Activated naive CD4-positive, alpha-beta T cell treated with anti-CD3 and anti-CD28 coated beads, Interleukin-2, amount 10 ng/mL, durations not matched to agents 7 days and 5 days (primary cell): ENCODE results near the gene HNRNPA1.
"Not testable (repeated sequence)": the region's sequence is repeated elsewhere in the genome, so short reads cannot be mapped to it uniquely, and the experiment has no call there.

Experiments used
- CTCF ChIA-PET: fragments of 350-600 bp; sonication (Branson Sonifier 250); formaldehyde crosslinking; loops from one replicate; lab custom pipeline; 2021; ENCODE audit warnings: antibody characterized with exemption; lab: Charles Lee
- DNase-seq: peaks from one replicate; pipeline ENCODE4 v3.0.0-alpha.2; 2020
- H3K27ac Mint-ChIP-seq: one replicate; pipeline ENCODE4 v1.8.0; 2021; ENCODE audit warnings: mild to moderate bottlenecking, moderate library complexity, mixed read lengths
- H3K27me3 Mint-ChIP-seq: one replicate; pipeline ENCODE4 v1.8.0; 2021; ENCODE audit warnings: mild to moderate bottlenecking, mixed read lengths
- H3K36me3 Mint-ChIP-seq: one replicate; pipeline ENCODE4 v1.8.0; 2021; ENCODE audit warnings: mixed read lengths
- H3K4me1 Mint-ChIP-seq: one replicate; pipeline ENCODE4 v1.8.0; 2021; ENCODE audit warnings: mixed read lengths
- H3K4me3 Mint-ChIP-seq: one replicate; pipeline ENCODE4 v1.8.0; 2021; ENCODE audit warnings: mild to moderate bottlenecking, moderate library complexity, mixed read lengths
- H3K9me3 Mint-ChIP-seq: one replicate; pipeline ENCODE4 v1.8.0; 2021; ENCODE audit warnings: mixed read lengths

HNRNPA1 gene

GRCh38 chr12:54280468-54281260, at the start of gene HNRNPA1:
Gene HNRNPA1 (plus strand): TSS chr12:54280726. CDS start chr12:54280808, 82 bp downstream.
- DNase-seq, result peak; percentile 97
- Mint-ChIP-seq H3K36me3 (peaks cover 27% of the 10 kb centered on the region), H3K9me3 (no peaks in the 10 kb centered on the region), H3K4me1 (peaks cover 69% of the 10 kb centered on the region), H3K27ac (no peak within 1 kb of the TSS), H3K4me3 (no peak within 1 kb of the TSS), H3K27me3 (no peaks in the 10 kb centered on the region)
- CTCF ChIA-PET, result interaction anchor here (0.8 to 1.6 kb wide), 4 partner anchors 55 to 79 kb away, joined by 3 to 7 read pairs (median 3); no protein-coding TSS in a partner anchor

- not testable (repeated sequence) for H3K9me3 Mint-ChIP-seq, DNase-seq, H3K27me3 Mint-ChIP-seq, H3K27ac Mint-ChIP-seq, H3K4me1 Mint-ChIP-seq, H3K4me3 Mint-ChIP-seq
- H3K36me3 Mint-ChIP-seq, result peaks cover 24% of the 10 kb centered on the region
- CTCF ChIA-PET, result interaction anchor here (1.0 to 1.2 kb wide), 2 partner anchors 20 to 105 kb away, joined by 3 to 4 read pairs; no protein-coding TSS in a partner anchor
Measured at GRCh38 chr12:54231269-54231668, 49.3 kb upstream of the HNRNPA1 start.

DNA sequence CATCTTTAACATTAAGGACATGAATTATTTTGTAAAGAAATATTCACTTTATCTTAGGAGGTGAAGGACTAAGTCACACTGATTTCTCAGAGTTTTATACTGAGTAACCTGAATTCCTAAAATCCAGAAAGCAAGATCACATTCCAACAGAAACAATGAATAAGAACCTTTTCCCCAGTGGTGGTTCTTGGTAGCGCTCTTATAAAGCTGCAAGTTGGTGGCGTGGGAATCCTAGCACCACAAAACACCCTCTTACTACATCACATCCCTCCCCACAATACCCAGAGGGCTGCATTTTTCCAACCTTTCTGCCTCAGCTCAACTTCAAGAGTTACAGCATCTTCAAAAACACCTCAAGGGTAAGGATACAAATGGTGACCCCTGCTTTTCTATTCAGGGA, 47.7 kb upstream of the HNRNPA1 start:
- no peak overlapping the region for H3K27ac Mint-ChIP-seq
- no peaks in the 10 kb centered on the region for H3K27me3 Mint-ChIP-seq
- no peak for DNase-seq
- no peak overlapping the region for H3K4me3 Mint-ChIP-seq
- CTCF ChIA-PET, result no interaction called here
- no peaks in the 10 kb centered on the region for H3K9me3 Mint-ChIP-seq
- H3K4me1 Mint-ChIP-seq, result peaks cover 9% of the 10 kb centered on the region
- H3K36me3 Mint-ChIP-seq, result peaks cover 30% of the 10 kb centered on the region

DNA sequence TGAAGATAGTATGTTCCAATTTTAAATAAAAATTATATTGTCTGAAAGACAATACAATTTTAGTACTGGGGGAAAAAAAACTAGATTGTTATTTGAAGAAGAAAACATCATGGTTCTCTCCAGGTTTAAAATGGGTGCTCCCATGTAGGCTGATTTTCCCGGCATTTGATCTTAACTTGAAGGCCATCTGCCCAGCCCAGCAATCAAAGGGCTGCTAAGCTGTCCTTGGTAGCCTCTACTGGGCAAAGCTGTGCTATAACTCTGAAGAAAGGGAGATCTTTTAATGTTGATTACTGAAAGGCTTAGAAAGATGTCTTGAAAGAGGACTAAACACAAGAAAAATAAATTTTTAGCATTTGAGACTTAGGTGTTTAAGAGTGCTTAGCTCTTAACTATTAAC, 42.0 kb upstream of the HNRNPA1 start:
- peaks cover 54% of the 10 kb centered on the region for H3K36me3 Mint-ChIP-seq
- H3K4me1 Mint-ChIP-seq, result peaks cover 10% of the 10 kb centered on the region
- H3K27ac Mint-ChIP-seq, result no peak overlapping the region

GRCh38 chr12:54239620-54240019, 40.9 kb upstream of the HNRNPA1 start:
- Mint-ChIP-seq H3K27me3 (no peaks in the 10 kb centered on the region), H3K36me3 (peaks cover 52% of the 10 kb centered on the region), H3K4me3 (no peak overlapping the region), H3K9me3 (no peaks in the 10 kb centered on the region), H3K27ac (no peak overlapping the region), H3K4me1 (peaks cover 10% of the 10 kb centered on the region)
- no peak for DNase-seq
- CTCF ChIA-PET, result interaction anchor here (0.9 to 1.8 kb wide), 5 partner anchors 12 to 129 kb away, joined by 3 to 7 read pairs (median 3); no protein-coding TSS in a partner anchor

More for the DNA sequence above, 42.0 kb upstream of the HNRNPA1 start:
- no peak overlapping the region for H3K4me3 Mint-ChIP-seq
- CTCF ChIA-PET, result interaction anchor here (1.4 to 1.8 kb wide), 2 partner anchors 14 to 130 kb away, joined by 3 to 4 read pairs; no protein-coding TSS in a partner anchor
- no peaks in the 10 kb centered on the region for H3K9me3 Mint-ChIP-seq
- no peak for DNase-seq
- no peaks in the 10 kb centered on the region for H3K27me3 Mint-ChIP-seq

- Mint-ChIP-seq H3K36me3 (peaks cover 52% of the 10 kb centered on the region), H3K4me3 (no peak overlapping the region), H3K27me3 (no peaks in the 10 kb centered on the region), H3K9me3 (no peaks in the 10 kb centered on the region), H3K27ac (no peak overlapping the region), H3K4me1 (peaks cover 10% of the 10 kb centered on the region)
- DNase-seq, result no peak
- CTCF ChIA-PET, result interaction anchor here (1.0 to 1.8 kb wide), 3 partner anchors 12 to 18 kb away, joined by 3 to 7 read pairs (median 4); no protein-coding TSS in a partner anchor
Measured at GRCh38 chr12:54240129-54240528, 40.4 kb upstream of the HNRNPA1 start.

DNA sequence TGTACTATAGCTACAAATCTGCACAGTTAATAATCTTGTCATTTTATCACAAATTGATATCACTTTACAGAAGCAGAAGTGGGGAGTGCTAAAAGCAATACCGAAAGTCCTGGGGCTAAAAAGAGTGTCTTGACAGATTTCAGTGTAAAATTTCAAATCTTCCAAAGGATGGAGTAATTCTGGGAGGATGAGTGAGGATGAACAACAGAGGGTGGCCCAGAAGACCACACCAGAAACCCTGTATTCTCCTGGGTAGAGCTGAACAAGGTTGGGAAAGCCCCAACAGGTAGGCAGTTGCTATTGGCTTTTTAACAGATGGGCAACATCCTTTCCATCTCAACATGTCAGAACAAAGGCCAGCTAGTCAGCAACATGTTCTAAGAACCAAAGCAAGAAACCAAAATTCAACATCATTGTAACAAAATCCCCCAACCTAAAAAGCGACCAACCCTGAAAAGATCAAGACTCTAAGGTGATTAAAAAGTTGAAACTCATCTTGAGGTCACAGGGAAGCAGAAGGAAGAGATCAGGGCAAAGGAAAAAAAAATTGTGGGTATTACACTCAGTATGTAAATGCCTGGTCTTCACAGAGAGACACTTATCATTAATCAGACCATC, 39.4 kb upstream of the HNRNPA1 start:
- H3K36me3 Mint-ChIP-seq, result peaks cover 48% of the 10 kb centered on the region
- DNase-seq, result no peak
- peak overlapping the region; percentile 76 for H3K27ac Mint-ChIP-seq
- H3K4me3 Mint-ChIP-seq, result no peak overlapping the region
- CTCF ChIA-PET, result interaction anchor here (1.4 to 1.8 kb wide), 3 partner anchors 25 to 96 kb away, joined by 4 to 6 read pairs (median 6); no protein-coding TSS in a partner anchor
- H3K9me3 Mint-ChIP-seq, result no peaks in the 10 kb centered on the region
- no peaks in the 10 kb centered on the region for H3K27me3 Mint-ChIP-seq
- peaks cover 10% of the 10 kb centered on the region for H3K4me1 Mint-ChIP-seq

DNA sequence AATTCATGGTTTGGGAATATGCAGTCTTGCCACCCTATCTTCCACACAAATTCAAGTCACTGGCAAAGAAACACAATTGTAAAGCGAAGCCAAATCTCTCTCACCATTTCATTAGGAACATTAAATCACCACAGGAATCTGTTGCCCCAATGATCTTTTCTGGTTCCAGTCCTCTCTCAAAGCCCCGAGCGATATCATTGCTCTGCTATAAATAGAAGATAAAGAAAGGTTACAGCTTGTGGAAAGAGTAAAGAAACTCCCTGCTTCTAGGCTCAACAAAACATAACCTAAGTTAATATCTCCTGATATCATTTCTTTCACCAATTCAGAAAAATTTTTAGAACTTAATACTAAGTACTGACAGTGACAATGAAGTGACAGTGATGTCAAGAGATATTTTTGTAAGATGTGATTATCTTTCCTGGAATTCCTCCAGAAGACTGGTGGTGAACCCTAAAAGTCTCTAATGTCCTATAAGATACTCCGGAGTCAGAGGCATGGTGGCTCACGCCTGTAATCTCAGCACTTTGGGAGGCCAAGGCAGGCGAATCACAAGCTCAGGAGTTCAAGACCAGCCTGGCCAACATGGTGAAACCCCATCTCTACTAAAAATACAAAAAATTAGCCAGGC, 34.4 kb upstream of the HNRNPA1 start:
- CTCF ChIA-PET, result no interaction called here
- no peaks in the 10 kb centered on the region for H3K9me3 Mint-ChIP-seq
- no peak for DNase-seq
- H3K4me1 Mint-ChIP-seq, result peaks cover 9% of the 10 kb centered on the region
- peaks cover 45% of the 10 kb centered on the region for H3K36me3 Mint-ChIP-seq
- H3K4me3 Mint-ChIP-seq, result no peak overlapping the region
- no peaks in the 10 kb centered on the region for H3K27me3 Mint-ChIP-seq
- H3K27ac Mint-ChIP-seq, result no peak overlapping the region

DNA sequence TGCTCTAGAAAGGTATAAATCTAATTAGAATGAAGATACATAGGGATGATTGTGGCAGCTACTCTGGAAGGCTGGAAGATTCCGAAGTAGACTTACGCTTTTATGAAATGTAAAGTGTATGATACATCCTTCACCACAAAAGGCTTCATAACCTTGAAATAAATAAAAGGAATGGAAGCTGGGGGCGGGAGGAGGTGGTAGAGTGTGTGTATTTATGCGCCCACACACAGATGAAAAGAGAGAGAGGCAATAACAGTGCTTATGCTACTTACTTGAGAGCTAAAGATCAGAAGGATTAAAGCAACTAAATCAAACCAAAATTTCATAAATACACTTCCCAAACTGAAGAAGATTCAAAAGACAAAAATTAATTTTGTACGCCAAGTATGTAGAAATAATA, 31.0 kb upstream of the HNRNPA1 start:
- H3K36me3 Mint-ChIP-seq, result peaks cover 48% of the 10 kb centered on the region
- no peaks in the 10 kb centered on the region for H3K9me3 Mint-ChIP-seq
- DNase-seq, result no peak
- no peaks in the 10 kb centered on the region for H3K27me3 Mint-ChIP-seq
- CTCF ChIA-PET, result interaction anchor here (0.9 to 1.0 kb wide), 2 partner anchors 16 to 119 kb away, joined by 3 to 4 read pairs; no protein-coding TSS in a partner anchor
- no peak overlapping the region for H3K4me3 Mint-ChIP-seq
- H3K4me1 Mint-ChIP-seq, result peaks cover 4% of the 10 kb centered on the region
- H3K27ac Mint-ChIP-seq, result no peak overlapping the region

DNA sequence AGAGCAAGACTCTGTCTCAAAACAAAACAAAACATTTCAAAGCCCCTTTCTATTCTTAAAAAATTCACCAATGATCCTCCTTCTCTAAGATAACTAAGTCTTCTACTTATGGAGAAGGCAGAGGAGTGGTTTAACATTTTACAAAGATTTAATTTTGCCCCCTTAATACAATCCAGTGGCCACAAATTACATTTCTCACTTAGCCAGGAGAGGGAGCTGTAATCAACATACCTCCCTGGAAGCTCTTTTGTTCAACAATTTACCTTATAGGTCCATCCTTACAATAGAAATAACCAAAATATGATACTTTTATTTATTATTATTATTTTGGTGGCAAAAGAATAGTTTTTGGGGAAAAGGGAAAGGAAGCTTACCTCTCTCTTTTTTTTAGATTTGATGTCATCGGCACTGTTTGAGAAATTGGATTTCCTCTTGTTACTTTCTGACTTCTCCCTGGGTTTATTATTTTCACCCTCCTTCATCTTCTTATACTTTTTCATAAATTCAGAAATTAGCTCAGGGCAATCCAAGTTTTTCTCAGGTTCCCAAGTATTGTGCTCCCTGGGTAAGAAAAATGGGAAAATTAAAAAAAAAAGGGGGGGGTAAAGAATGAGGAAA, 28.8 kb upstream of the HNRNPA1 start:
- Mint-ChIP-seq H3K4me3 (no peak overlapping the region), H3K4me1 (peaks cover 4% of the 10 kb centered on the region), H3K27ac (peak overlapping the region; percentile 63), H3K36me3 (peaks cover 52% of the 10 kb centered on the region), H3K27me3 (no peaks in the 10 kb centered on the region), H3K9me3 (no peaks in the 10 kb centered on the region)
- DNase-seq, result peak; percentile 27
- CTCF ChIA-PET, result interaction anchor here (0.7 to 1.5 kb wide), 23 partner anchors 8 to 142 kb away, joined by 3 to 8 read pairs (median 4); no protein-coding TSS in a partner anchor

- Mint-ChIP-seq H3K27ac (no peak overlapping the region), H3K36me3 (peaks cover 59% of the 10 kb centered on the region), H3K9me3 (no peaks in the 10 kb centered on the region), H3K4me1 (peaks cover 7% of the 10 kb centered on the region), H3K4me3 (no peak overlapping the region), H3K27me3 (no peaks in the 10 kb centered on the region)
- CTCF ChIA-PET, result interaction anchor here (0.9 to 2.0 kb wide), 6 partner anchors 10 to 52 kb away, joined by 3 to 5 read pairs (median 4); no protein-coding TSS in a partner anchor
- DNase-seq, result no peak
Measured at GRCh38 chr12:54253240-54253639, 27.3 kb upstream of the HNRNPA1 start.

GRCh38 chr12:54257332-54257731, 23.2 kb upstream of the HNRNPA1 start:
- H3K27me3 Mint-ChIP-seq, result no peaks in the 10 kb centered on the region

GRCh38 chr12:54258201-54258681, 22.3 kb upstream of the HNRNPA1 start:
- H3K27ac Mint-ChIP-seq, result no peak overlapping the region
- H3K4me3 Mint-ChIP-seq, result no peak overlapping the region

More at GRCh38 chr12:54257332-54257731, 23.2 kb upstream of the HNRNPA1 start:
- no peak for DNase-seq
- Mint-ChIP-seq H3K9me3 (no peaks in the 10 kb centered on the region), H3K4me3 (no peak overlapping the region), H3K27ac (no peak overlapping the region), H3K4me1 (peaks cover 22% of the 10 kb centered on the region), H3K36me3 (peaks cover 36% of the 10 kb centered on the region)
- CTCF ChIA-PET, result interaction anchor here (1.5 kb wide), 1 partner anchor 37 kb away, joined by 4 read pairs; no protein-coding TSS in a partner anchor

More at GRCh38 chr12:54258201-54258681, 22.3 kb upstream of the HNRNPA1 start:
- CTCF ChIA-PET, result interaction anchor here (0.6 to 1.5 kb wide), 4 partner anchors 13 to 79 kb away, joined by 3 to 4 read pairs (median 3); no protein-coding TSS in a partner anchor
- H3K9me3 Mint-ChIP-seq, result no peaks in the 10 kb centered on the region
- DNase-seq, result no peak
- peaks cover 32% of the 10 kb centered on the region for H3K36me3 Mint-ChIP-seq
- H3K4me1 Mint-ChIP-seq, result peaks cover 22% of the 10 kb centered on the region
- H3K27me3 Mint-ChIP-seq, result no peaks in the 10 kb centered on the region
